COLO829 (cell line): ENCODE data around the gene PTPRT.

Source experiments
- DNase-seq: peaks from one replicate; pipeline ENCODE4 v3.0.0; 2012; ENCODE audit warnings: low spot score

PTPRT gene

GRCh38 chr20:42549496-42549895 lies 640.2 kb downstream of the PTPRT start:
- no peak for DNase-seq

DNA sequence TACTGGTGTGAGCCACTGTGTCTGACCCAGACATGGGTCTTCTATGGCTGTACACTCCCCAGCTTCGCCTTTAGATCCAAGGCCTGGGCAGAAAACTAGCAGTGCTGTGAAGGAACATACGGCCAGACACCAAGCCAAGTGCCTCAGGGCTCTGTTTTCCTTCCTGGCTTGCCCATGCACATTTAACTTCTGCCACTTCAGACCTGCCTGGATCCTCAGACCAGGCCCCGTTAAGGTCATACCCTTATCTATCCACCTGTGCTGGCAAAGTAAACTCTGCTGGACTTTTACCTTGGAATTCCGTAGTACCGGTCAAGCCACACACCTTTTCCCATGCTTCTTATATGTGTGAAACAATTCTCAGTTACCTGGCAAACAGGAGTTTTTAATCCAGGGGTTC lies 644.8 kb downstream of the PTPRT start:
- no peak for DNase-seq

- no peak for DNase-seq
These were observed 656.9 kb downstream of the PTPRT start for GRCh38 chr20:42532831-42533230.

DNA sequence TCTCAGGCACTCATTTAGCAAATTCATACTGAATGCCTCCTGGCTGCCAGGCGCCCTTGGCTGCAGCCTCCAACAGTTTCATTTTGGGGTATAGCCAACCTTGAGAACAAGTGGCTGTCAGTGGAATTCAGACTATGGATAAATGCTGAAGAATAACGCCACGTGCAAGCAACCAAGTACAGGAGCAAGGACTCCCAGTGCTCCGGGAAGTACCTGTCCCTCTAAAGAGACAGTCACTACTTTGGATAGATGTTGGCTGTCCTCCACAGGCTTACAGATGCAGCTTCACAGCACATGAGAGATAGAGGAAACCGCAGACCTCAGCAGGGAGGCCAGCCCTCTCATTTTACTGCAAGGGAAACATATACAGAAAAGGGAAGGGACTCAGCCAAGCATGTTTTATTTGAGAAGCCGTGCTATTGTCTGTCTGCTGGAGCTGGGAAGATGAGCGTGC lies 658.2 kb downstream of the PTPRT start:
- no peak for DNase-seq

DNA sequence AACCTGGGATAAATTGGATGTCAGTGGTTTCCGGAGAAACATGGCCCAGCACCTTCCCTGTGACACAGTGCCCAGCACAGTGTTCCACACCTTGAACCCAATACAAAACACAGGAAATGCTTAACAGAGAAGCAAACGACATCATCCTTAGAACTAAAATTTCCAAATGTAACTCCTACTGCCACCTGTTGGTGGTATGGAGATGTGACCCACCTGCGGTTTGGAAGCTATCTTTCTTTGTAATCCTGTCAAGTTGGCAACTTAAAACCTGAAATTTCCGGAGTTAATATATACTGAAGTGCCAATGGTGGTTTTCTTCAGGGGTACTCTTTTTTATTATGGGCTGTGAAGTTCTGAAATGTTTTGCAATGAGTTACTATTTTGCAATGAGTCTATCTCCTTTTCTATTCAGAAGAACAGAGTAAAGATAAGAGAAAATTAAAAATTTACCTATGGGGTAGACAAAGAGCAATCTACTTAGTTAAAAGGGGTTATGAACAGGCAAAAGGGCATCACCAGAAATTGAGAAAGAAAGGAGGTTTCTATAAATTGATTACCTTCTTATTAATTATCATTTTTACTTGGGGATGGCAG lies 658.8 kb downstream of the PTPRT start:
- DNase-seq, result peak; percentile 29

DNA sequence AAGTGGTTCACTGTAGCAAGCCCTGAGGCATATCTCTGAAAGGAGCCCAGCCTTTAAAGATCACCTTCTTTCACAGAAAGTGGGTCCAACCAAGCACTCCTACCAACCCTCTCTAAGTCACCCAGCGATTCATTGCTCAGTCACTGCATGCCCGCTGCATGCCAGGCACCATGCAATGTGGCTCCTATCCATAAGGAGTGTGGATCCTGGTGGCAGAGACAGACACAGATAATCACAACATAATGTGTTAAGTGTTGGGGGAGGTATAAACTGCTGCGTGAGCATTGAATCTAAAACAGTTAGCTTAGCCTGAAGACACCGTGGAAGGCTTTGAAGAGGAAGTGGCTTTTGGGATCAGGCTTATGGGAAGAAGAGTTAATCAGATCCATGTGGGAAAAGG lies 659.5 kb downstream of the PTPRT start:
- no peak for DNase-seq

GRCh38 chr20:42524058-42524457 lies 665.6 kb downstream of the PTPRT start:
- DNase-seq, result no peak

DNA sequence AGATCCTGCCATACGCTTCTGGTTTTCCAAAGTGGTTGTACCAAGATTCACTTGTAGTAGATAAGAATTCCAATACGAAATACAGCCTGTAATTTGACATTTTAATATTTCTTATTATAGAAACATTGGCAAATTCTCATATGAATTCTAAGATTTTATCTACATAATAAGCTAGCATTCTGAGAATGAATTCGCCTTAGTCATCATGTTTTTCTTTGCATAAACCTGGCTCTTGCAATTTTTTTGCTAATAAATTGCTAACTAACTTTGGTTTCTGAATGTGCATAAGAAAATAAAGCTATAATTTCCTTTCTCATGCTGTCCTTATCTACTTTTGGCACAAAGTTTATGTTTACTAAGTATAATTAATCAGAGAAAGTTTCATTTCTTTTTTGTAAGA lies 673.0 kb downstream of the PTPRT start:
- no peak for DNase-seq

DNA sequence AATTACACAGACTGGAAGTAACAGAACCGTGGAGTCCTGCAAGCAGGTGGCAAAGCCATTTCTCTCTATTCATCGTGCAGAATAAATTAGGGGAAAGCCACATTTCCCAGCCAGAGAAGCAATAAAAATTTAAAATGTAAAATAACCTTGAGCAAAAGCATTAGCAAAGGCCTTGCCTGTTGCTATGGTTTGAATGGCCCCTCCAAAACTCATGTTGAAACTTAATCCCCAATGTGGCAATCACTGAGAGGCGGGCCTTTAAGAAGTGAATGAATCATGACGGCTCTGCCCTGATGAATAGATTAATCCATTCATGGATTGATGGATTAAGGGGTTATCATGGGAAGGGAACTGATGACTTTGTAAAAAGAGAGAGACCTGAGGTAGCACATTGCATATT lies 679.0 kb downstream of the PTPRT start:
- DNase-seq, result no peak

- DNase-seq, result no peak
These were observed 681.8 kb downstream of the PTPRT start for GRCh38 chr20:42507874-42508273.

- DNase-seq, result no peak
These were observed 683.3 kb downstream of the PTPRT start for GRCh38 chr20:42506397-42506796.

- DNase-seq, result no peak
These were observed 687.1 kb downstream of the PTPRT start for GRCh38 chr20:42502591-42502990.

DNA sequence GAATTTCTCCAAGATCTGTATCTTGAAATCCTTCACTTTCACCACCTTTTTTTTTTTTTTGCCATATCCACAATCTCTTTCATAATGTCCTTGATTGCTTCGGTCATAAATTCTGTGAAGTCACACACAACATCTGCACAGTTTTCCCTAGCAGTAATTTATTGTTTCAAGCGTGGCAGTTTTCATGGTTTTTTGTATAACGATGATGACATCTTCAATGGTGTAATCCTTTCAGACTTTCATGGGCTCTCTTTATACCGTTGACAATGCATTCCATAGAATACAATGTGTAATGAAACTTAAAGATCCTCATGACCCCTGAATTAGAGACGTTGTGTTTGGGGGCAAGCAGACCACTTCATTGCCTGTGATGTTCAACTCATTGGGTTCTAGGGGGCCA lies 693.1 kb downstream of the PTPRT start:
- DNase-seq, result no peak

GRCh38 chr20:42494290-42494689 lies 695.4 kb downstream of the PTPRT start:
- no peak for DNase-seq

- DNase-seq, result no peak
These were observed 696.7 kb downstream of the PTPRT start for GRCh38 chr20:42493001-42493400.

- DNase-seq, result no peak
These were observed 697.4 kb downstream of the PTPRT start for GRCh38 chr20:42492290-42492689.

DNA sequence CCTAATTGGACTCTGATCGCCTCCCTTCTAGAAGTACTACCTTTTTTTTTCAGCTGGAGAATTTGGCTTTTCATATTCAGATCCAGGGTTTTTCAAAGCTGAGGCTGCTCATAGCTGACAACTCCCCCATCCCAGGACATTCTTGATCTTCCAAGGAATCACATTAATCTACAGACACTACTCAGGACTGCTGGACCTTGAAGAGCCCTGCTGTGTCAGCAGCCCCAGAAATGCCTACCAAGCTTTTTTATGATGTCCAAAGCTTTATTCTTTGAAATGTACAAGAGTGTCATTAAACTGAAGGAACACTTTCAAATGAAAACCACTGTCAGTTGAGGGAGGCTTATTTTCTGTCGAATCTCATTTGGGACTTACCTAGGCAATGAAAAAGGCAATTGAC lies 704.1 kb downstream of the PTPRT start:
- no peak for DNase-seq

DNA sequence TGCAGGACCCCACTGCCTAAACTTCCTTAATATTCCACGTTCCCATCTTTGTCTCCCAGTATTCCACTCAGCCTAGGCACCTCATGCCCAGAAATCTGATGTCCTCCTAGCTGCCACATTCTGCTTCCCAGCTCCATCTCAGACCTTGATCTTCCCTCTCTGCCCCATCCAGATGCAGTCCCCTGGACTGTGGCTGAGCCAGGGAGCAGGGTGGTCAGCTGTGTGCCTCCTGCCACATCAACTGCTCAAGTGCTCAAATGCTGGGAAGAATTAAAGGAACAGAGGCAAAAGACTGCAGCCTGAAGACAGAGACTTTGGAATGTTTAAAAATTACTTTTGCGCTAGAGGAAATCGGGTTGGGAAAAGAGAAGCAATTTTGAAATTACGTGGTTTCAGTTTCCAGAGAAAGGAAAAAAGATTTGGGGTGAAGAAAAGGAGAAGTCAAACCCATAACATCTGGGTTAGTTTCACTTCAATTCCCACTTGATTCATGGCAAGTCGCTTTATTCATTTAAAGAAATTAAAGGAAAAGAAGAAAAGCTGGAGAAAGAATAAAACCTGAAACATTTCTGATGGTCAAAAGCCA lies 704.8 kb downstream of the PTPRT start:
- DNase-seq, result no peak

- DNase-seq, result no peak
These were observed 705.4 kb downstream of the PTPRT start for GRCh38 chr20:42484335-42484734.

GRCh38 chr20:42483730-42484303 lies 705.9 kb downstream of the PTPRT start:
- no peak for DNase-seq

DNA sequence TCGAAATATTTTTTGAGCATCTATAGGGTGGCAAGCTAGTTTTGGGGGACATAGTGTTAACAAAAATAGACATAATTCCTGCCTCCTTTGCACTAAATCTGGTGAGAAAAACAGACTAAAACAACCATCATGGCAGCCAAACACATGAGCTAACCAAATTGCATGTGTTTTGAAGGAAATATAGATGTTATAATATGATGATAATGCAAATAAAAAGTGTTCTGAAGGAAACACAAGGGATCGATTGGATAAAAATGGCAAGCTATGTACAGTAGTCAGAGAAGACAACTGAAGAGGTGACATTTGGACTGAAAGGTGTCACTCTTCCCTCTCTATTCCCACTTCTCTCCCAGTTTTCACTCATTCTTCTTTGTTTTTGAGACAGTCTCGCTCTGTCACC lies 706.9 kb downstream of the PTPRT start:
- DNase-seq, result no peak

DNA sequence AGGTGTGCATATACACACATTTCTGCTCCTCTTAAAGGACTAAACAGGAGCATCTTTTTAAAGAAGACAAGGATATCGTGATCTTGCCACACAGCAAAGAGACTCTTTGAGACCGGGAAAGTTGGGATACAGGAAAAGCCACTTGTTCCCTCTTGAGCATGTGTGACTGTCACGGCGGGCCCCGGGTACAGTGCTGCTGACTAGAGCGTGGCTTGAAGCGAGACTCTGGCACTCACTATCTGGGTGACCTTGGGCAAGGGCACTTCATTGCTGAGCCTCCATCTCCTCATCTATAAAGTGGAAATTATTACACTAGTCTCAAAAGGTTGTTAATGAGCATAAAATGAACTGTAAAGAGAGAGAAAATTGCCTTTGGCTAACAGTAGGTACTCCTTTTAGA lies 713.9 kb downstream of the PTPRT start:
- no peak for DNase-seq

GRCh38 chr20:42474646-42475045 lies 715.1 kb downstream of the PTPRT start:
- no peak for DNase-seq

DNA sequence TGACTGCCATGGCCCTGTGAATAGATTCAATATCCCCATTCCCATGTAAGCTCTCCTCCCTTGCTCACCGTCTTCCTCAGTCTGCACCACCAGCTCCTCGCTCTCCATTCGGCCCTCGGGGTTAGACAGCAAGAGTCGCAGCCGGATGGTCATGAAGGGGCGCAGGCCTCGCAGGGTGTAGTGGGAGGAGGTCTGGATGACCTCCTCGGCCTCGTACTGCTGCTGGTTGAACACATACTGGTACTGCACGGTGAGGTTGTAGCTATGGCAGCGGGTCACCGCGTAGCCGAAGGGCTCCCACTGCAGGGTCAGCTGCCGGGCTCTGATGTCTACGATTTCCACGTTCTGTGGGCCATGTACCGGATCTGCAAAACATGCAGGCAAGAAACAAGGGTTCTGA lies 717.5 kb downstream of the PTPRT start:
- DNase-seq, result no peak
